Peyer's patch (tissue), 4 donors: ENCODE measurements around the gene ATP5PB. TPM values are rescaled to one million over a fixed set of nuclear protein-coding genes. Genes with fewer than 3 reads are reported as not detected.

Experiments used
- DNase-seq, 3 donors: peaks; one replicate each; pipeline ENCODE4 v3.0.0-alpha.2; 2017 to 2019
- H3K27ac ChIP-seq, 4 donors: fragments of 200-600 bp; sonication (generic); one replicate each; pipeline ENCODE4 v1.5.1; 2016 to 2019
- H3K27me3 ChIP-seq, 2 donors: fragments of 200-600 bp; sonication (generic); one replicate each; pipeline ENCODE4 v1.5.1; 2019
- H3K36me3 ChIP-seq, 3 donors: fragments of 200-600 bp; sonication (generic); one replicate each; pipeline ENCODE4 v1.5.1; 2016 to 2019
- H3K4me1 ChIP-seq, 4 donors: fragments of 200-600 bp; sonication (generic); one replicate each; pipeline ENCODE4 v1.5.1; 2016 to 2019
- H3K4me3 ChIP-seq, 4 donors: fragments of 200-600 bp; sonication (generic); 1 replicate in 3 of 4; 2 replicates in 1 of 4; pipeline ENCODE4 v1.5.1; 2016 to 2019; ENCODE audit warnings: mild to moderate bottlenecking in 1 of 4
- H3K9me3 ChIP-seq, 4 donors: fragments of 200-600 bp; sonication (generic); one replicate each; pipeline ENCODE4 v1.5.1; 2016 to 2019; ENCODE audit warnings: mild to moderate bottlenecking in 1 of 4
- CTCF ChIP-seq, 6 experiments: fragments of 450-650 bp in 4 of 6; fragments of 200-600 bp in 2 of 6; sonication (generic) in 1 of 6; IDR thresholded peaks; one replicate each; pipeline ENCODE4 v1.5.1; 2017 to 2019; ENCODE audit warnings: antibody characterized with exemption in 6 of 6, mild to moderate bottlenecking in 3 of 6, moderate library complexity in 1 of 6
- POLR2A ChIP-seq, 2 donors: fragments of 450-650 bp; IDR thresholded peaks; one replicate each; pipeline ENCODE4 v1.5.1; 2017; ENCODE audit warnings: antibody characterized with exemption in 2 of 2, mild to moderate bottlenecking in 2 of 2, moderate library complexity in 2 of 2
- total RNA-seq, 4 donors: library from RNA; depleted of rRNA; stranded (reverse); fragments of >200 nt; gene quantifications; one replicate each; pipeline ENCODE4 v1.1.0, GENCODE V29; 2016

The ATP5PB gene
- total RNA-seq, 4 donors from 2014 or later: 86.6 to 271 (median 136) TPM

- no peak for DNase-seq
- TF ChIP-seq POLR2A (IDR thresholded peaks at IDR 0.05) (no peak), CTCF (IDR thresholded peaks at IDR 0.05) (no peak)
- H3K36me3 ChIP-seq: peaks cover 0 to 71% (median 2%) of the 10 kb centered on the region in 3 donors
- H3K9me3 ChIP-seq: no peaks in the 10 kb centered on the region
- H3K27ac ChIP-seq: no peak overlapping the region
- no peak overlapping the region for H3K4me3 ChIP-seq
- H3K4me1 ChIP-seq: peaks cover 0 to 50% (median 2%) of the 10 kb centered on the region in 4 donors
- H3K27me3 ChIP-seq: no peaks in the 10 kb centered on the region
Measured at GRCh38 chr1:111454859-111455641, 5.8 kb downstream of the ATP5PB start.

- H3K4me1 ChIP-seq: peaks cover 0 to 44% (median 0%) of the 10 kb centered on the region in 4 donors
- no peaks in the 10 kb centered on the region for H3K9me3 ChIP-seq
- DNase-seq: no peak
- no peak for TF ChIP-seq CTCF (IDR thresholded peaks at IDR 0.05)
- no peak for TF ChIP-seq POLR2A (IDR thresholded peaks at IDR 0.05)
- H3K27me3 ChIP-seq: no peaks in the 10 kb centered on the region
- H3K27ac ChIP-seq: no peak overlapping the region
- H3K4me3 ChIP-seq: no peak overlapping the region
- peaks cover 0 to 76% (median 2%) of the 10 kb centered on the region in 3 donors for H3K36me3 ChIP-seq
Measured at GRCh38 chr1:111455642-111456031, 6.4 kb downstream of the ATP5PB start.

- Histone ChIP-seq H3K36me3 (peaks cover 0 to 71% (median 2%) of the 10 kb centered on the region in 3 donors), H3K4me3 (no peak overlapping the region), H3K27me3 (no peaks in the 10 kb centered on the region), H3K9me3 (no peaks in the 10 kb centered on the region), H3K27ac (no peak overlapping the region), H3K4me1 (no peaks in the 10 kb centered on the region)
- no peak for DNase-seq
- TF ChIP-seq CTCF (IDR thresholded peaks at IDR 0.05) (no peak), POLR2A (IDR thresholded peaks at IDR 0.05) (no peak)
Measured at GRCh38 chr1:111461765-111462164, 12.5 kb downstream of the ATP5PB start.

- H3K9me3 ChIP-seq: no peaks in the 10 kb centered on the region
- no peak for DNase-seq
- H3K36me3 ChIP-seq: peaks cover 0 to 65% (median 0%) of the 10 kb centered on the region in 3 donors
- no peak overlapping the region for H3K4me3 ChIP-seq
- TF ChIP-seq POLR2A (IDR thresholded peaks at IDR 0.05) (no peak), CTCF (IDR thresholded peaks at IDR 0.05) (no peak)
- H3K27ac ChIP-seq: no peak overlapping the region
- no peaks in the 10 kb centered on the region for H3K4me1 ChIP-seq
- no peaks in the 10 kb centered on the region for H3K27me3 ChIP-seq
Measured at GRCh38 chr1:111462370-111463028, 13.2 kb downstream of the ATP5PB start.

- no peak for DNase-seq
- no peaks in the 10 kb centered on the region for H3K9me3 ChIP-seq
- TF ChIP-seq CTCF (IDR thresholded peaks at IDR 0.05) (no peak), POLR2A (IDR thresholded peaks at IDR 0.05) (no peak)
- H3K4me3 ChIP-seq: no peak overlapping the region
- H3K4me1 ChIP-seq: no peaks in the 10 kb centered on the region
- H3K27me3 ChIP-seq: no peaks in the 10 kb centered on the region
- H3K27ac ChIP-seq: no peak overlapping the region
- peaks cover 0 to 63% (median 0%) of the 10 kb centered on the region in 3 donors for H3K36me3 ChIP-seq
Measured at GRCh38 chr1:111463029-111463683, 13.9 kb downstream of the ATP5PB start.
